ENCODE measurements around the gene PRR12. TPM values are rescaled to one million over a fixed set of nuclear protein-coding genes. Genes with fewer than 3 reads are reported as not detected.

PRR12 gene
- total RNA-seq, 1 donor from 2014 or later: 42.1 TPM

DNA sequence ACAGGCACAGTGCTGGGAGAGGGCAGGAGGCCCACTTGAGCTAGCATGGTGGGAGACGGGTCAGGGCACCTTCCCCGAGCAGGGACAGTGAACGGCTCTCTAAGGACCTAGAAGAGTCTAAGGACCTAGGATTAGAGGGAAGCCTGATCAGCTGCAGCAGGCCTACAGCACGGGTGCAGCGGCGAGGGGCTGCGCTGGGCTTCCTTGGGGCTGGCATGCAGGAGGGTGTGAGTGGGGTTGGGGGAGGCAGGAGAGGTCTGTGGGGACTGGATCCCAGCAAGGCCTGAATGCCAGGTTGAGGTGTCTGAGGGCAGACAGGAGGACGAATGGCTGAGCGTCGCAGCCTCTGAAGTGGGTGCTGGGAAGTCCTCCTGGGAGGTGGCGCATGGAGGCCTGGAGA, 54.6 kb downstream of the PRR12 start:
- DNase-seq: no peak
- no peaks in the 10 kb centered on the region for H3K27me3 Mint-ChIP-seq
- peaks cover 37% of the 10 kb centered on the region for H3K4me1 Mint-ChIP-seq
- no peak for ATAC-seq (ENCODE audit: low read depth)
- no peak overlapping the region for H3K27ac Mint-ChIP-seq
- intact Hi-C loops (cut with micrococcal nuclease): no loop called here
- ChIA-PET CTCF (interaction anchor here (1.0 kb wide), 1 partner anchor 35 kb away, joined by 3 read pairs; no protein-coding TSS in a partner anchor), POLR2A (interaction anchor here (0.6 to 1.3 kb wide), 3 partner anchors 22 to 134 kb away, joined by 3 to 5 read pairs (median 4); no protein-coding TSS in a partner anchor)
- TF ChIP-seq, protein P1, sequence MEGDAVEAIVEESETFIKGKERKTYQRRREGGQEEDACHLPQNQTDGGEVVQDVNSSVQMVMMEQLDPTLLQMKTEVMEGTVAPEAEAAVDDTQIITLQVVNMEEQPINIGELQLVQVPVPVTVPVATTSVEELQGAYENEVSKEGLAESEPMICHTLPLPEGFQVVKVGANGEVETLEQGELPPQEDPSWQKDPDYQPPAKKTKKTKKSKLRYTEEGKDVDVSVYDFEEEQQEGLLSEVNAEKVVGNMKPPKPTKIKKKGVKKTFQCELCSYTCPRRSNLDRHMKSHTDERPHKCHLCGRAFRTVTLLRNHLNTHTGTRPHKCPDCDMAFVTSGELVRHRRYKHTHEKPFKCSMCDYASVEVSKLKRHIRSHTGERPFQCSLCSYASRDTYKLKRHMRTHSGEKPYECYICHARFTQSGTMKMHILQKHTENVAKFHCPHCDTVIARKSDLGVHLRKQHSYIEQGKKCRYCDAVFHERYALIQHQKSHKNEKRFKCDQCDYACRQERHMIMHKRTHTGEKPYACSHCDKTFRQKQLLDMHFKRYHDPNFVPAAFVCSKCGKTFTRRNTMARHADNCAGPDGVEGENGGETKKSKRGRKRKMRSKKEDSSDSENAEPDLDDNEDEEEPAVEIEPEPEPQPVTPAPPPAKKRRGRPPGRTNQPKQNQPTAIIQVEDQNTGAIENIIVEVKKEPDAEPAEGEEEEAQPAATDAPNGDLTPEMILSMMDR (IDR thresholded peaks at IDR 0.05): no peak
- H3K4me3 Mint-ChIP-seq: no peak overlapping the region
- H3K9me3 Mint-ChIP-seq: no peaks in the 10 kb centered on the region
- peaks cover 55% of the 10 kb centered on the region for H3K36me3 Mint-ChIP-seq (ENCODE audit: low read depth)

DNA sequence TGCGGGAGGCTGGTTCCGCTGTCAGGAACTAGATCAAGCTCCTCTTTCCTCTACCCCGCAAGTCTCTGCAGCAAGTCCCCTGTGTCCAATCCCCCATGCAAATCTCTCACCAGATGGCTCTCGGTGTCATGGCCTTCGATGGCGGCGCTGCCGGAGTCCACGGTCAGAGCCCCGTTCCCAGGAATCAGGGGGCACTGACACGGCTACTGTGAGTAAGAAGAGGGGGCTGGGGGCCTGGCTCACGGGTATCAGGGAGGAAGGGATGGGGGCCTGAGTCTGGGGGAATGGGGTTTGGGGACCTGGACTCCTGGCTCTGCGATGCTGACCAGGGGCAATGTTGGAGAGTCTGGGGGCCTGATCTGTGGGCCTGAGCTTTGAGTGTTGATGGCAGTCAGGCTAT, 55.0 kb downstream of the PRR12 start:
- DNase-seq (no peak), ATAC-seq (ENCODE audit: low read depth) (no peak)
- Mint-ChIP-seq H3K9me3 (no peaks in the 10 kb centered on the region), H3K4me1 (peaks cover 33% of the 10 kb centered on the region), H3K27ac (no peak overlapping the region), H3K27me3 (no peaks in the 10 kb centered on the region), H3K4me3 (no peak overlapping the region), H3K36me3 (ENCODE audit: low read depth) (peaks cover 56% of the 10 kb centered on the region)
- TF ChIP-seq, protein P1 (IDR thresholded peaks at IDR 0.05): no peak
- intact Hi-C loops (cut with micrococcal nuclease): no loop called here
- ChIA-PET CTCF (interaction anchor here (1.0 kb wide), 1 partner anchor 35 kb away, joined by 3 read pairs; no protein-coding TSS in a partner anchor), POLR2A (interaction anchor here (0.6 to 1.3 kb wide), 3 partner anchors 22 to 134 kb away, joined by 3 to 5 read pairs (median 4); no protein-coding TSS in a partner anchor)

DNA sequence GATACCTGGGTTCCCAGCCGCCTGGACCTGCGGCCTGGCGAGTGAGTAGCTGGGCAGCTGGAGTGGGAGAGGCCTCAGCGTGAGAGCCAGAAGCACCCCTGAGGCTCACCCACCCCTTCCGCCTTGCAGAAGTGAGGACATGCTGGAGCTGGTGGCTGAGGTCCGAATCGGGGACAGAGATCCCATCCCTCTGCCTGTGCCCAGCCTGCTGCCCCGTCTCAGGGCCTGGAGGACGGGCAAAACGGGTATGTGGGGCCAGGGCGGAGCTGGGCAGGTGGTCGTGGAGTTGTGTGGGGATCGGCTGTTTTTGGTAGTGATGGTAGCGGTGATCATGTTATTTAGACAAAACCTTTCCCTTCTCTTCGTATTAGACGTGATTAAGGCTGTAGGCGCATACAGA, 55.6 kb downstream of the PRR12 start:
- ATAC-seq (ENCODE audit: low read depth) (no peak), DNase-seq (no peak)
- no peak overlapping the region for H3K27ac Mint-ChIP-seq
- POLR2A ChIA-PET: no interaction called here
- intact Hi-C loops (cut with micrococcal nuclease): no loop called here
- H3K4me1 Mint-ChIP-seq: peaks cover 31% of the 10 kb centered on the region
- H3K36me3 Mint-ChIP-seq (ENCODE audit: low read depth): peaks cover 57% of the 10 kb centered on the region
- no peak overlapping the region for H3K4me3 Mint-ChIP-seq
- TF ChIP-seq, protein P1 (IDR thresholded peaks at IDR 0.05): no peak
- no peaks in the 10 kb centered on the region for H3K27me3 Mint-ChIP-seq
- no peaks in the 10 kb centered on the region for H3K9me3 Mint-ChIP-seq
- CTCF ChIA-PET: no interaction called here

DNA sequence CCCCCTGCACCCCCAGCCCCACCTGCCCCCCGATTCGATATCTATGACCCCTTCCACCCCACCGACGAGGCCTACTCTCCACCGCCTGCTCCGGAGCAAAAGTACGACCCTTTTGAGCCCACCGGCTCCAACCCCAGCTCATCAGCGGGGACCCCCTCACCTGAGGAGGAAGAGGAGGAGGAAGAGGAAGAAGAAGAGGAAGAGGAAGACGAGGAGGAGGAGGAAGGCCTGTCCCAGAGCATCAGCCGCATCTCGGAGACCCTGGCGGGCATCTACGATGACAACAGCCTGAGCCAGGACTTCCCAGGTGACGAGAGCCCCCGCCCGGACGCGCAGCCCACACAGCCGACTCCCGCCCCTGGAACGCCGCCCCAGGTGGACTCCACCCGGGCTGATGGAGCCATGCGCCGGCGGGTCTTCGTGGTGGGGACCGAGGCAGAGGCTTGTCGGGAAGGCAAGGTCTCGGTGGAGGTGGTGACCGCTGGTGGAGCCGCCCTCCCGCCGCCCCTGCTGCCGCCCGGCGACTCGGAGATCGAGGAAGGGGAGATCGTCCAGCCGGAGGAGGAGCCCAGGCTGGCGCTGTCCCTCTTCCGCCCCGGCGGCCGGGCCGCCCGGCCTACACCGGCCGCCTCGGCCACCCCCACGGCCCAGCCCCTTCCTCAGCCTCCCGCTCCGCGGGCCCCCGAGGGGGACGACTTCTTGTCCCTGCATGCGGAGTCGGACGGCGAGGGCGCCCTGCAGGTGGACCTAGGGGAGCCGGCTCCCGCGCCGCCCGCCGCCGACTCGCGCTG, 60.2 kb downstream of the PRR12 start:
- ATAC-seq (ENCODE audit: low read depth) (no peak), DNase-seq (no peak)
- peaks cover 1% of the 10 kb centered on the region for H3K4me1 Mint-ChIP-seq
- intact Hi-C loops (cut with micrococcal nuclease): no loop called here
- POLR2A ChIA-PET: no interaction called here
- no peak overlapping the region for H3K4me3 Mint-ChIP-seq
- no peak overlapping the region for H3K27ac Mint-ChIP-seq
- peaks cover 72% of the 10 kb centered on the region for H3K36me3 Mint-ChIP-seq (ENCODE audit: low read depth)
- CTCF ChIA-PET: no interaction called here
- TF ChIP-seq, protein P1 (IDR thresholded peaks at IDR 0.05): no peak
- H3K9me3 Mint-ChIP-seq: no peaks in the 10 kb centered on the region
- no peaks in the 10 kb centered on the region for H3K27me3 Mint-ChIP-seq

DNA sequence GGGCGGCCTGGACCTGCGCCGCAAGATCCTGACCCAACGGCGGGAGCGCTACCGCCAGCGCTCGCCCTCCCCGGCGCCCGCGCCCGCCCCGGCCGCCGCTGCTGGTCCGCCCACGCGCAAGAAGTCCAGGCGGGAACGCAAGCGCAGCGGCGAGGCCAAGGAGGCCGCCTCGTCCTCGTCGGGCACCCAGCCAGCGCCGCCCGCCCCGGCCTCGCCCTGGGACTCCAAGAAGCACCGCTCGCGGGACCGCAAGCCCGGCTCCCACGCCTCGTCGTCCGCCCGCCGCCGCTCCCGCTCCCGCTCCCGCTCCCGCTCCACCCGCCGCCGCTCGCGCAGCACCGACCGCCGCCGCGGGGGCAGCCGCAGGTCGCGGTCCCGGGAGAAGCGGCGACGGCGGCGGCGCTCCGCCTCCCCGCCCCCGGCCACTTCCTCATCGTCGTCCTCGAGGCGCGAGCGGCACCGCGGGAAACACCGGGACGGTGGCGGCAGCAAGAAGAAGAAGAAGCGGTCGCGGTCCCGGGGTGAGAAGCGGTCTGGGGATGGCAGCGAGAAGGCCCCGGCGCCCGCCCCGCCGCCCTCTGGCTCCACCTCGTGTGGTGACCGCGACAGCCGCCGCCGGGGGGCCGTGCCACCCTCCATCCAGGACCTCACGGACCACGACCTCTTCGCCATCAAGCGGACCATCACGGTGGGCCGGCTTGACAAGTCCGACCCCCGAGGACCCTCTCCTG, 61.0 kb downstream of the PRR12 start:
- intact Hi-C loops (cut with micrococcal nuclease): no loop called here
- ATAC-seq (ENCODE audit: low read depth) (no peak), DNase-seq (no peak)
- no peaks in the 10 kb centered on the region for H3K27me3 Mint-ChIP-seq
- CTCF ChIA-PET: no interaction called here
- H3K4me3 Mint-ChIP-seq: no peak overlapping the region
- no peak overlapping the region for H3K27ac Mint-ChIP-seq
- POLR2A ChIA-PET: no interaction called here
- H3K9me3 Mint-ChIP-seq: no peaks in the 10 kb centered on the region
- TF ChIP-seq, protein P1 (IDR thresholded peaks at IDR 0.05): no peak
- H3K36me3 Mint-ChIP-seq (ENCODE audit: low read depth): peaks cover 72% of the 10 kb centered on the region
- H3K4me1 Mint-ChIP-seq: peaks cover 1% of the 10 kb centered on the region

Data from activated B cell treated with CpG ODN at 0.5 μM for 24 hours (primary cell).